Mucosa of stomach (tissue), 1 donor: ENCODE measurements around the gene R3HDM1.

Source experiments
- H3K27me3 ChIP-seq: one replicate; pipeline ENCODE4 v1.7.0; 2013; ENCODE audit warnings: mild to moderate bottlenecking, low read length; ENCODE audit not compliant: control insufficient read depth, insufficient read depth
- H3K36me3 ChIP-seq: one replicate; pipeline ENCODE4 v1.7.0; 2013; ENCODE audit warnings: low read length; ENCODE audit not compliant: control insufficient read depth, insufficient read depth
- H3K4me1 ChIP-seq: one replicate; pipeline ENCODE4 v1.7.0; 2013; ENCODE audit warnings: mild to moderate bottlenecking, low read length; ENCODE audit not compliant: control insufficient read depth, insufficient read depth
- H3K4me3 ChIP-seq: one replicate; pipeline ENCODE4 v1.7.0; 2013; ENCODE audit warnings: low read length
- H3K9ac ChIP-seq: one replicate; pipeline ENCODE4 v1.7.0; 2013; ENCODE audit warnings: mild to moderate bottlenecking, low read length, moderate library complexity
- H3K9me3 ChIP-seq: one replicate; pipeline ENCODE4 v1.7.0; 2013; ENCODE audit warnings: mild to moderate bottlenecking, low read length, moderate library complexity; ENCODE audit not compliant: control insufficient read depth
- donor health status: Pancreatic carcinoma.

Gene R3HDM1

GRCh38 chr2:135582383-135582782, 51.1 kb downstream of the R3HDM1 start:
- Histone ChIP-seq H3K4me3 (no peak overlapping the region), H3K27me3 (no peaks in the 10 kb centered on the region), H3K36me3 (no peaks in the 10 kb centered on the region)

DNA sequence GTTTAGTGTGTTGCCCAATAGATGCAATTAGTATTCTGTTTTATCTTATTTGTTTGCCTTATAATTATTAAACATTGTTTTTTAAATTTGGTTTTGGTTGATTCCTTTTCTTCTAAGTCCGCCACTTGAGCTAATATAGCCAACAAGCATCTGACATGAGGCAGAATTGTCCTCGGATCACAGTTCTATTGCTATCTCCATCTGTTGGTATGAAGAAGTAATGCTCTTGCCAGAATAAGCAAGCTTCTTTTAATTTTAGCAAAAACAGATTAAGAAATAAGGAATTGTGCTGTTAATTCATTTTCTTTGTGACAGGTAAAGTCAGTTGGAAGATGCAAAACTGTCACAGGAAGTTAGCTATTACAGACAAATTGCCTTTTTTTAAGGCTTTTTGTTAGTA, 54.3 kb downstream of the R3HDM1 start:
- no peaks in the 10 kb centered on the region for H3K36me3 ChIP-seq
- H3K4me3 ChIP-seq = no peak overlapping the region
- H3K4me1 ChIP-seq = no peaks in the 10 kb centered on the region
- no peaks in the 10 kb centered on the region for H3K27me3 ChIP-seq
- H3K9me3 ChIP-seq = no peaks in the 10 kb centered on the region
- H3K9ac ChIP-seq = no peak overlapping the region

More at GRCh38 chr2:135582383-135582782, 51.1 kb downstream of the R3HDM1 start:
- Histone ChIP-seq H3K9ac (no peak overlapping the region), H3K4me1 (no peaks in the 10 kb centered on the region), H3K9me3 (no peaks in the 10 kb centered on the region)

DNA sequence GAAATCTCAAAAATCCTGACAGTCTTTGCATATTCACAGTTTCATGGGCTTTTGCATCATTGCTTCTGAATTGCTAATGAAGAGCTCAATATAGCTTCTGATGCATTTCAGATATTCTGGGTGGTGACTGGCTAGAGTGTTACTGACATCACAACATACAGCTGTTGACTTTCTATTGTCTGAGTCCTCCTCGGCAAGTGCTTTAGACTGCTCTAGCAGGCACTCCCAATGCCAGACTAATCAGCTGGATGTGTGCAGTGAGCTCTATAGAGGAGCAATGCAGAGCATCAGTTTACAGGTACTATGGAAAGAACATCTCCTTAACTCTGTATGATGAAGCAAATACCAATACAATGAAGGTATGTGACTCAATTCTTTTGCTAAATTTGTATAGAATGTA, 54.9 kb downstream of the R3HDM1 start:
- H3K27me3 ChIP-seq = no peaks in the 10 kb centered on the region
- no peaks in the 10 kb centered on the region for H3K9me3 ChIP-seq
- no peaks in the 10 kb centered on the region for H3K36me3 ChIP-seq
- H3K9ac ChIP-seq = no peak overlapping the region
- no peak overlapping the region for H3K4me3 ChIP-seq
- no peaks in the 10 kb centered on the region for H3K4me1 ChIP-seq

DNA sequence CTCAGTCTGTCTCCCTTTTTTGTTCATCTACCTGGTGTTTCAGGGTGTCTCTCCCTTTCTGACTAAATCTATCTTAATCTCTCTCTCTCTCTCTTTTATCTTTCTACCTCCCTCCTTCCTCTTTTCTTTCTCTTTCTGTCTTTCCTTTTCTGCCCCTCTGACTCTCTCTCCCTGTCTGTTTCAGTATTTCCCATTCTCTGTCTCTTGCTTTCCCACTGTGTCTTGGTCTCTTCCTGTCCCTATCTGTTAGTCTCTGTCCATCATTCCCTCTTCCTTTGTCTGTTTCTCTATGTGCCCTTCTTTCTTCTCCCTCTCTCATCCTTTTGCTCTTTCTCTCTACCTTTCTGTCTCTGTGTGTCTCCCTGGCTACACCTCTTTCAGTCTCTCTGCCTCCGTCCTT, 56.7 kb downstream of the R3HDM1 start:
- Histone ChIP-seq H3K9me3 (no peaks in the 10 kb centered on the region), H3K4me3 (no peak overlapping the region), H3K36me3 (no peaks in the 10 kb centered on the region), H3K9ac (no peak overlapping the region), H3K27me3 (no peaks in the 10 kb centered on the region), H3K4me1 (no peaks in the 10 kb centered on the region)

DNA sequence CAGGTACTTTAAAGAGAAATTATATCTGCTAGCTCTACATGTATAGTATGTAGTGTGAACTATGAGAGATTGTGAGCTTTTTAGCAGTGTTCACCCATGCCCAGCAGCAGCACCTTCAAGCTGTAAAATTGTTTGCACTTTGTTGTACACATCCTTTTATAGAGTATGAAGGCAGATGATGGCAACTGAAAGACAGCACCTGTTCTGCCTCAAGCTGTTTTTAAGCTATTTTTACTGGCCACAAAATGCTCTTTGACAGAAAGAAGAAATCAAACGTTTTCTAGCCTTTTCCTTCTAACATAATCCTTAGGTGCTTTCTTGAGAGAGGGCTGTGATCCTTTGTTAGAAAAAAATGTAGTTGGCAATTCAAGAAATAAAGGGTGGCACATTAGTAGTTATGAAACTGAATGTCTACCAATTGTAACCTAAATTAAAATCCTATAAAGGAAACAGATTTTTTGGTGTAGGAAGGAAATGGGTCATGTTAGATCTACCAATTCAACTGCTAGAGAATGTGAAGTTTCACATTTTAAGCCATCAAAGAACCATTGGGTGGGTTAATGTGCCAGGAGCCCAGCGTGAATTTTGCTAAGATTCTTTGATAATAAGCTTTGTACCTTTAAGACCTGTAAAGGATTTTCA, 59.5 kb downstream of the R3HDM1 start:
- Histone ChIP-seq H3K27me3 (no peaks in the 10 kb centered on the region), H3K36me3 (no peaks in the 10 kb centered on the region), H3K9ac (no peak overlapping the region), H3K4me1 (no peaks in the 10 kb centered on the region), H3K9me3 (no peaks in the 10 kb centered on the region), H3K4me3 (no peak overlapping the region)

GRCh38 chr2:135600915-135601314, 69.6 kb downstream of the R3HDM1 start:
- no peak overlapping the region for H3K9ac ChIP-seq
- H3K9me3 ChIP-seq = no peaks in the 10 kb centered on the region
- H3K4me3 ChIP-seq = no peak overlapping the region
- no peaks in the 10 kb centered on the region for H3K36me3 ChIP-seq
- no peaks in the 10 kb centered on the region for H3K4me1 ChIP-seq
- H3K27me3 ChIP-seq = no peaks in the 10 kb centered on the region

DNA sequence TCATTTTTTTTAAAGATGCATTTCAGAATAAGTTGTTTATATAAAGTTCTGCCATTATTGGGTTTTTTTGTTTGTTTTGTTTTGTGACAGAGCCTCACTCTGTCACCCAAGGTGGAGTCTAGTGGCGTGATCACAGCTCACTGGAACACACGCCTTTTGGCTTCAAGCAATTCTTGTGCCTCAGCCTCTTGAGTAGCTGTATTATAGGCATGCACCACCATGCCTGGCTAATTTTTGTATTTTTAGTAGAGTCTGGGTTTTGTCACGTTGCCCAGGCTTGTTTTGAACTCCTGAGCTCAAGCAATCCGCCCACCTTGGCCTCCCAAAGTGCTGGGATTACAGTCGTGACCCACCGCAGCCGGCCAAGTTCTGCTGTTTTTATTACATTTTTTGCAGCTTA, 72.3 kb downstream of the R3HDM1 start:
- Histone ChIP-seq H3K36me3 (no peaks in the 10 kb centered on the region), H3K9ac (no peak overlapping the region), H3K4me3 (no peak overlapping the region), H3K4me1 (no peaks in the 10 kb centered on the region), H3K9me3 (no peaks in the 10 kb centered on the region), H3K27me3 (no peaks in the 10 kb centered on the region)

DNA sequence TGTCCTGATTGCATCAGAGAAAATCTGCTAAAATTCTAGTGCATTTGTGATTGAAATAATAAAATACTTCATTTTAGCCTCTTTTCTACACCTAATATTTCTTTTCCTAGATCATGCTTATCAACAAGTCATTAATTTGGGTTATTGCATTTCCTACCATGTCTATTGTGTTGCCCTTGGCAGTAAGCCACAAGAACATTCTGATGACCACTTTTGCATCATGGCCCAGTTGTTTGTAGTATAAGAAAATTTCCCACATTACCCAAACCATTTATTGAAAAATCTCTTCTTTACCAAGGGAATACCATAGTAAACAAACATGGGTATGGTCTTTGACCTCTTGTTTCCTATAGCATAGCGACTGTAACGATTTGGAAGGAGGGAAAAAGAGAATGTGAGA, 76.3 kb downstream of the R3HDM1 start:
- Histone ChIP-seq H3K36me3 (no peaks in the 10 kb centered on the region), H3K9ac (no peak overlapping the region), H3K9me3 (no peaks in the 10 kb centered on the region), H3K4me3 (no peak overlapping the region), H3K27me3 (no peaks in the 10 kb centered on the region), H3K4me1 (no peaks in the 10 kb centered on the region)

DNA sequence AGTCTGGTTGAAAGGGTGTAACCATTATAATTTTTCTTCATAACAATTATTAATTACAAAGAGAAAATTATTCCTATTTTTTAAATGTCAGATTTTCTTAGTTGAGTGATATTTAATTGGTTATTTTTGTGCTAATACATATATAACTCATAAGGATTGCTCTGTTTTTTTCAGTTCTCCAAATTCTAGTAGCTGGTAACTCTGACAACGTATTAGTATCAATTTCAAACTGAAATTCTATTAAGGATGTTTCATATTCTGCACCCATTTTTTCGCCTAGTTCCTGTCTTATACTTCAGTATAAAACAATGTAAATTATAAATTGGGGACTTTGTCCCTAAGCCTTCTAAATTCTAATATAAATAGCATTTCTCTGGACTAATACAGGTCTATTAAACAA, 81.0 kb downstream of the R3HDM1 start:
- H3K9me3 ChIP-seq = no peaks in the 10 kb centered on the region
- H3K27me3 ChIP-seq = no peaks in the 10 kb centered on the region
- no peaks in the 10 kb centered on the region for H3K4me1 ChIP-seq
- no peak overlapping the region for H3K9ac ChIP-seq
- no peaks in the 10 kb centered on the region for H3K36me3 ChIP-seq
- H3K4me3 ChIP-seq = no peak overlapping the region

- no peaks in the 10 kb centered on the region for H3K9me3 ChIP-seq
- H3K9ac ChIP-seq = no peak overlapping the region
- no peak overlapping the region for H3K4me3 ChIP-seq
- H3K4me1 ChIP-seq = no peaks in the 10 kb centered on the region
- H3K36me3 ChIP-seq = no peaks in the 10 kb centered on the region
- no peaks in the 10 kb centered on the region for H3K27me3 ChIP-seq
These were observed 84.1 kb downstream of the R3HDM1 start for GRCh38 chr2:135615404-135615803.

GRCh38 chr2:135617501-135618015, 86.3 kb downstream of the R3HDM1 start:
- no peaks in the 10 kb centered on the region for H3K36me3 ChIP-seq
- no peak overlapping the region for H3K9ac ChIP-seq

DNA sequence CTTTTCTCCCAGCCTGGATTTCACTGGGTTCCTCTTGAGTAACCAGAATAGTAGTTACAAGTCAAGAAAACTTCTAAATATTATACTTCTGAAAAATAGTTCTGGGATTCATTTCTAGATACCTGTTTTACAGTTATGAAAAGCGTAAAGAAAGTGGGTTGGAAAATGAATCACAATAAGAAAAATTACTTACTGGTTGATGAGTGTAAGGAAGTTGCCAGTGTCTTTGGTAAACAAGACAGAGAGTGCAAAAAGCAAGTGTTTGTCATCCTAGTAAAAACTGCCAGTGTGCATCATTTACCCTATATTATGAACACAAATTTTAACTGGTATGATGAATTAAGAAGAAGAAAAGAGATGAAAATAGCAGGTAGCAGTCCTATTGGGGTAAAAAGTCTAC, 88.9 kb downstream of the R3HDM1 start:
- no peak overlapping the region for H3K9ac ChIP-seq
- no peaks in the 10 kb centered on the region for H3K9me3 ChIP-seq
- H3K4me1 ChIP-seq = no peaks in the 10 kb centered on the region
- H3K27me3 ChIP-seq = no peaks in the 10 kb centered on the region
- no peaks in the 10 kb centered on the region for H3K36me3 ChIP-seq
- no peak overlapping the region for H3K4me3 ChIP-seq

More at GRCh38 chr2:135617501-135618015, 86.3 kb downstream of the R3HDM1 start:
- Histone ChIP-seq H3K27me3 (no peaks in the 10 kb centered on the region), H3K9me3 (no peaks in the 10 kb centered on the region), H3K4me1 (no peaks in the 10 kb centered on the region), H3K4me3 (no peak overlapping the region)

DNA sequence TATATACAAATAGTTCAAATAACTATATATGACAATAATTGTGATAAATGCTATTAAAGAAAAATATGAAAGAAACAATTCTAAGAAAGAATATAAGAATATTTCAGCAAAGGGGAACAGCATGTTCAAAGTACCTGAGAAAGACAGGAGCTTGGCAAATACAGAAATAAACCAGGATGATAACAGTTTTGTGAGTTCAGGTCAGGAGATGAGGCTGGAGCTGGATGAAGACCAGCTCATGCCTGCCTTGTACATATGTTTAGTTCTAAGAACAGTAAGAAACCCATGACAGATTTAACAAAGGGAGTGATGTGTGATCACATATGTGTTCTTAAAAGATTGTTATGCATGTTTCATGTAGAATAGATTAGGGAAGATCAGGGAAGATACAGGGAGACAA, 98.2 kb downstream of the R3HDM1 start:
- no peaks in the 10 kb centered on the region for H3K36me3 ChIP-seq
- no peaks in the 10 kb centered on the region for H3K9me3 ChIP-seq
- no peaks in the 10 kb centered on the region for H3K27me3 ChIP-seq
- no peaks in the 10 kb centered on the region for H3K4me1 ChIP-seq
- no peak overlapping the region for H3K4me3 ChIP-seq
- H3K9ac ChIP-seq = no peak overlapping the region
